Measurements from ENCODE around the gene DMWD.

DNA sequence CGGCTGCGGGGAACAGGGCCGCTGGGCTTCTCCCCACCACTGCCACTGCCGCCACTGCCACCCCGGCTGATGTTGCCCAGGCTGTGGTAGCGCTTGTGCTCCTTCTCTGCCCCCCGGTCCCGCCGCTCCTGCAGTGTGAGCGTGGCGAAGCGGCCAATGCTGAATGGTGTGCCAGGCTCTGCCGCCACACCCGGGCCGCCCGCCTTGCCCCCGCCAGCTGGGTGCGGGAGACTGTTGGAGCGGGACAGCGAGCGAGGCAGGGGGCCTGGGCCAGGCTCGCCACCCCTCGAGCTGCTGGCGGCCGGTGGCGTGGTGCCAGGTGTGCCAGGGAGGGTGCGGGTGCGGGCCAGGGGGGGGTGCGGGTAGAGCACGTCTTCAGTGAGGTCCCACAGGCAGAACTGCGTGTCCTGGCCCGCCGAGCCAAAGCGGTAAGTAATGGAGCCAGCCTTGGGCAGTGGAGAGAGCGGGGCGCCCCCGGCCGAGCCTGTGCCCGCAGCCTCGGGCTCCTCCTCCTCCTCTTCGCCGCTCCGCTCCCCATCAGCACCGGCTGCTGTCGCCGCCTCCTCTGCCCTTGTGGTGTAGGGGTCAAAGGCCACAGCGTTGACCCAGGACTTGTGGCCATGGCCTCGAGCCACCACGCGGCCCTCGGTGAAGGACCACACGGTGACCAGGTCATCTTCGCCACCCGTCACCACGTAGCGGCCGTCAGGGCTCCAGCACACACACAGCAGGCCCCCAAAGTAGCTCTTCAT lies 6.7 kb downstream of the DMWD start:
- TF ChIP-seq, protein P1, sequence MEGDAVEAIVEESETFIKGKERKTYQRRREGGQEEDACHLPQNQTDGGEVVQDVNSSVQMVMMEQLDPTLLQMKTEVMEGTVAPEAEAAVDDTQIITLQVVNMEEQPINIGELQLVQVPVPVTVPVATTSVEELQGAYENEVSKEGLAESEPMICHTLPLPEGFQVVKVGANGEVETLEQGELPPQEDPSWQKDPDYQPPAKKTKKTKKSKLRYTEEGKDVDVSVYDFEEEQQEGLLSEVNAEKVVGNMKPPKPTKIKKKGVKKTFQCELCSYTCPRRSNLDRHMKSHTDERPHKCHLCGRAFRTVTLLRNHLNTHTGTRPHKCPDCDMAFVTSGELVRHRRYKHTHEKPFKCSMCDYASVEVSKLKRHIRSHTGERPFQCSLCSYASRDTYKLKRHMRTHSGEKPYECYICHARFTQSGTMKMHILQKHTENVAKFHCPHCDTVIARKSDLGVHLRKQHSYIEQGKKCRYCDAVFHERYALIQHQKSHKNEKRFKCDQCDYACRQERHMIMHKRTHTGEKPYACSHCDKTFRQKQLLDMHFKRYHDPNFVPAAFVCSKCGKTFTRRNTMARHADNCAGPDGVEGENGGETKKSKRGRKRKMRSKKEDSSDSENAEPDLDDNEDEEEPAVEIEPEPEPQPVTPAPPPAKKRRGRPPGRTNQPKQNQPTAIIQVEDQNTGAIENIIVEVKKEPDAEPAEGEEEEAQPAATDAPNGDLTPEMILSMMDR (IDR thresholded peaks at IDR 0.05), result no peak
- TF ChIP-seq POLR2A (IDR thresholded peaks at IDR 0.05) (no peak), POLR2AphosphoS5 (IDR thresholded peaks at IDR 0.05) (no peak)
